ENCODE measurements around the gene NFATC1. TPM values are rescaled to one million over a fixed set of nuclear protein-coding genes. Genes with fewer than 3 reads are reported as not detected.

Gene NFATC1
- polyA plus RNA-seq, 1 of the 3 experiments (the other 2 are of a cell fraction), result 0.02 TPM

GRCh38 chr18:79393635-79394533 lies 1.8 kb upstream of the NFATC1 start (continued):
- no peak for TF ChIP-seq NFIC (IDR thresholded peaks at IDR 0.05; ENCODE audit: borderline replicate concordance)

GRCh38 chr18:79394534-79395307 lies 1.0 kb upstream of the NFATC1 start:
- POLR2A ChIA-PET, result no interaction called here
- CTCF ChIA-PET, result no interaction called here
- Histone ChIP-seq H3K9me2 (no peaks in the 10 kb centered on the region), H3K27me3 (ENCODE audit: insufficient read depth) (peaks cover 76% of the 10 kb centered on the region), H3K4me2 (no peak overlapping the region), H3K79me2 (ENCODE audit: insufficient read depth) (no peaks in the 10 kb centered on the region), H3K27ac (ENCODE audit: low read depth in 2 of 2, low read length in 1 of 2) (no peak overlapping the region), H3K9me3 (no peaks in the 10 kb centered on the region), H3F3A (replicated peaks; ENCODE audit: insufficient read depth) (no peaks in the 10 kb centered on the region), H2AFZ (ENCODE audit: low read depth) (no peak overlapping the region), H3K36me3 (replicated peaks in 1 of 2; ENCODE audit: control insufficient read depth in 1 of 2, insufficient read depth in 2 of 2, low read length in 1 of 2) (no peaks in the 10 kb centered on the region), H3K4me3 (ENCODE audit: low read depth in 2 of 2, low read length in 1 of 2) (no peak overlapping the region), H3K9ac (no peak overlapping the region), H4K20me1 (ENCODE audit: insufficient read depth) (peaks cover 7% of the 10 kb centered on the region; the same call in 1 of the 2 replicates), H3K4me1 (ENCODE audit: control insufficient read depth in 1 of 2, insufficient read depth in 2 of 2, low read depth in 1 of 2, low read length in 1 of 2) (no peaks in the 10 kb centered on the region; a peak in 1 of 4 replicates)
- WGBS (ENCODE audit: low lambda C conversion rate), result under 1% methylated on average over 35 of the region's 67 CpGs
- DNase-seq, result no peak
- TF ChIP-seq RCOR1 (IDR thresholded peaks at IDR 0.05; ENCODE audit: low read length) (no peak), RFX5 (IDR thresholded peaks at IDR 0.05; ENCODE audit: low read length) (no peak), FOSL2 (IDR thresholded peaks at IDR 0.05; ENCODE audit: borderline replicate concordance, low read depth) (no peak)

GRCh38 chr18:79395308-79395640 lies 456 bp upstream of the NFATC1 start:
- POLR2A ChIA-PET, result no interaction called here
- H3K9ac ChIP-seq, result no peak overlapping the region
- no peak overlapping the region for H3K4me2 ChIP-seq
- DNase-seq, result no peak
- H4K20me1 ChIP-seq (ENCODE audit: insufficient read depth), result peaks cover 7% of the 10 kb centered on the region; the same call in 1 of the 2 replicates
- no peak overlapping the region for H2AFZ ChIP-seq (ENCODE audit: low read depth)
- no peak overlapping the region for H3K27ac ChIP-seq (ENCODE audit: low read depth in 2 of 2, low read length in 1 of 2)
- CTCF ChIA-PET, result no interaction called here
- no peaks in the 10 kb centered on the region for H3K9me2 ChIP-seq
- no peak overlapping the region for H3K4me3 ChIP-seq (ENCODE audit: low read depth in 2 of 2, low read length in 1 of 2)
- H3F3A ChIP-seq (replicated peaks; ENCODE audit: insufficient read depth), result no peaks in the 10 kb centered on the region
- WGBS (ENCODE audit: low lambda C conversion rate), result 20% methylated on average over 2 of the region's 34 CpGs
- H3K27me3 ChIP-seq (ENCODE audit: insufficient read depth), result peaks cover 75% of the 10 kb centered on the region
- no peaks in the 10 kb centered on the region; a peak in 1 of 4 replicates for H3K4me1 ChIP-seq (ENCODE audit: control insufficient read depth in 1 of 2, insufficient read depth in 2 of 2, low read depth in 1 of 2, low read length in 1 of 2)
- no peaks in the 10 kb centered on the region for H3K36me3 ChIP-seq (replicated peaks in 1 of 2; ENCODE audit: control insufficient read depth in 1 of 2, insufficient read depth in 2 of 2, low read length in 1 of 2)
- H3K79me2 ChIP-seq (ENCODE audit: insufficient read depth), result no peaks in the 10 kb centered on the region
- no peaks in the 10 kb centered on the region for H3K9me3 ChIP-seq
- TF ChIP-seq GATA2 (CRISPR knock-in tag; IDR thresholded peaks at IDR 0.05) (no peak), POLR2AphosphoS5 (IDR thresholded peaks at IDR 0.05; ENCODE audit: low read depth, low read length) (no peak), SMC3 (IDR thresholded peaks at IDR 0.05; ENCODE audit: low read depth, low read length) (no peak), SIN3A (IDR thresholded peaks at IDR 0.05; ENCODE audit: borderline replicate concordance, low read depth, low read length) (no peak), RAD21 (IDR thresholded peaks at IDR 0.05; ENCODE audit: low read length) (no peak), PBX3 (IDR thresholded peaks at IDR 0.05) (no peak), IRF3 (IDR thresholded peaks at IDR 0.05; ENCODE audit: low read depth, low read length) (no peak), NFIC (IDR thresholded peaks at IDR 0.05; ENCODE audit: borderline replicate concordance) (no peak), REST (IDR thresholded peaks at IDR 0.05; ENCODE audit: low read depth, low read length) (no peak), ELF1 (IDR thresholded peaks at IDR 0.05) (no peak), TEAD4 (IDR thresholded peaks at IDR 0.05; ENCODE audit: borderline replicate concordance, insufficient read depth) (no peak), TCF12 (IDR thresholded peaks at IDR 0.05) (no peak), YY1 (IDR thresholded peaks at IDR 0.05; ENCODE audit: low read depth) (no peak), FOXM1 (IDR thresholded peaks at IDR 0.05; ENCODE audit: low read depth) (no peak), MXI1 (IDR thresholded peaks at IDR 0.05; ENCODE audit: low read depth, low read length) (no peak), NRF1 (IDR thresholded peaks at IDR 0.05; ENCODE audit: low read depth, low read length) (no peak), GABPA (IDR thresholded peaks at IDR 0.05; ENCODE audit: low read depth) (no peak)
